Activated CD8-positive, alpha-beta memory T cell treated with anti-CD3 and anti-CD28 coated beads for 36 hours (primary cell): ENCODE results near the gene MEGF6. TPM values are rescaled to one million over a fixed set of nuclear protein-coding genes. Genes with fewer than 3 reads are reported as not detected.

Experiments
- CTCF ChIA-PET: fragments of 350-600 bp; sonication (Branson Sonifier 250); formaldehyde crosslinking; loops from one replicate; lab custom pipeline; 2021; ENCODE audit warnings: antibody characterized with exemption; lab: Charles Lee
- POLR2A ChIA-PET: fragments of 350-600 bp; sonication (Branson Sonifier 250); formaldehyde crosslinking; loops from one replicate; lab custom pipeline; 2021; ENCODE audit warnings: antibody characterized with exemption; lab: Charles Lee
- total RNA-seq, 2 experiments: library from RNA; stranded (reverse); gene quantifications; one replicate each; pipeline ENCODE4 v1.2.3, GENCODE V29; 2021

The MEGF6 gene
- total RNA-seq, 2 experiments from 2014 or later, result 1.3 to 1.6 TPM

DNA sequence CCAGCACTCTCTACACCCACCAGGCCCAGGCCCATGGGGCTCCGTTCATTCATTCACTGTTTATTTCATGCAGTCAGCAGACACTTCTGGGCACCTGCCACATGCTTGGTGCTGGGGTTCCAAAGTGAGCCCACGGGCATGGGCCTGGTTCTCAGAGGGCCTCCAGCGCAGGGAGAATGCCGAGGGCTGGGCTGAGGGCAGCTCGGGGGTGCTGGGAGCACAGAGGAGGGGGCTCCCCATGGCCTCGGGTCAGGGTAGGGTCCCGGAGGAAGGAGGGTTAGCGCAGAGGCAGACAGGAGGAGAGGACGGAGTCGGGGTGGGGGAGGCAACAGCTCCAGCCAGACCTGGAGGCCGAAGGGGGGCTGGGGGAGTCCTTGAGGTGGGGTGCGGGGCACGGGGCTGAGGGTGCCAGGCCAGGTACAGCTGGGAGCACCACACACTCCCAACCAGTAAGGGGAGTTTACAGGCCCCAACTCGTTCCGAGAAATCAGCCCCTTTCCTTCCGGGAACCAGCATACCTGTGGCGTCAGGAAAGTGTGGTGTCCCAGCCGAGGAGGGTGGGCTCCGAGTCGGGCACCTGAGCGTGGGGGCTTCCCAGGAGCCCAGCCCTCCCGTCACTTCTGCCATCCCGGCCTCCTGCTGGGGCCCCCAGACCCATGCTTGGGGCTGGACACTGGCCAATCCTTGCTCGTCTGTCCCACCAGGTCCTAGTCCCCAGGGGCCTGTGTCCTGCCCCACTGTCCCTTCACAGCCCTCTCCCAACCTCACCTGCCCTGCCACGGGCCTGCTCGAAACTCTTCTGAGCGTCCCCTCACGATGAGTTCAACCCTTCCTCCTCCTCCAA is 146.0 kb downstream of the MEGF6 start:
- ChIA-PET POLR2A (no interaction called here), CTCF (no interaction called here)

- CTCF ChIA-PET, result no interaction called here
- POLR2A ChIA-PET, result no interaction called here
Observed at GRCh38 chr1:3464649-3465025, 146.7 kb downstream of the MEGF6 start.

DNA sequence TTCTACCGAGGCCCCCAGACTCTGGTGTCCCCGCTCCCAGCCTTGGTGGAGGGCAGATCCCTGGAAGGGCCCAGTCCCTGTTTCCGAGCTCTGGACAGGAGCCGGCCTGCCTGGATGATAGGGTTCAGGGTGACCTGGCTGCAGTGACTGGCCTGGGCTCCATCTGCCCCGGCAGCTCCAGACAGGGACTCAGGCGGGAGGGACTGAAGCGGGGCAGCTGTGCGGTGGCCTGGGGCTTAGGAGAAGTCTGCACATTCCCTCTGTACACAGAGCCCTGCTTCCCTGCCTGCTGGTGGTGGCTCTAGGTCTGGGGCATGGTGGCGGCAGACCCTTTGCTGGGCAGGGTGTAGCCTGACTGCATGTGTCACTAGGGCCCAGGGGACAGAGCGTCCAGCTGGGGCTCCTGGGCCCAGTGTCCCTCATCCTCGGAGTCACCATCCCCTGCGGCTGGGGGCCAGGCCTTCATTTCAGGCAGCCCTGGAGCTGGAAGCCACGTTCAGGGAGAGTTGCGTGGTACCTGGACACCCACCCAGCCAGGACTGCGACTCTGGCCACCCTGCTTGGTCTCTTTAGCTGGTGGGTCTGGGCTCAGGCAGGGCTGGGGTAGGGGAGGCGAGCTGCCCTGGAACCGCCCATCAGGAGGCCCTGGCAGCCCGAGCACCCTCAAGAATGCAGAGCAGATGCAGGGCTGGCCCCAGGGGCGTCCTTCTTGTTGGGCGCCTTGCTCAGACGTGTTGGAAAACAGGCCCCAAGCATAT is 147.2 kb downstream of the MEGF6 start:
- CTCF ChIA-PET, result interaction anchor here (0.9 kb wide), 1 partner anchor 18 kb away, joined by 3 read pairs; no protein-coding TSS in a partner anchor
- POLR2A ChIA-PET, result no interaction called here

- CTCF ChIA-PET, result interaction anchor here (0.9 kb wide), 1 partner anchor 18 kb away, joined by 3 read pairs; no protein-coding TSS in a partner anchor
- POLR2A ChIA-PET, result no interaction called here
Observed at GRCh38 chr1:3463408-3463863, 147.9 kb downstream of the MEGF6 start.

DNA sequence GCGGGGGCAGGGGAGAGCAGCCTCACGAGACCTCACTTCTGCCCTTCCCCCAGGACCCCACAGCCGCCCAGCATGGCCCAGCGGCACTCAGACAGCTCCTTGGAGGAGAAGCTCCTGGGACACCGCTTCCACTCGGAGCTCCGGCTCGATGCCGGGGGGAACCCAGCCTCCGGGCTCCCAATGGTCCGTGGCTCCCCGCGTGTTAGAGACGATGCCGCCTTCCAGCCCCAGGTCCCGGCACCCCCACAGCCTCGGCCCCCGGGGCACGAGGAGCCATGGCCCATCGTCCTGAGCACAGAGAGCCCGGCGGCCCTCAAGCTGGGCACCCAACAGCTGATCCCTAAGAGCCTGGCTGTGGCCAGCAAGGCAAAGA is 148.3 kb downstream of the MEGF6 start:
- CTCF ChIA-PET, result no interaction called here
- POLR2A ChIA-PET, result no interaction called here

DNA sequence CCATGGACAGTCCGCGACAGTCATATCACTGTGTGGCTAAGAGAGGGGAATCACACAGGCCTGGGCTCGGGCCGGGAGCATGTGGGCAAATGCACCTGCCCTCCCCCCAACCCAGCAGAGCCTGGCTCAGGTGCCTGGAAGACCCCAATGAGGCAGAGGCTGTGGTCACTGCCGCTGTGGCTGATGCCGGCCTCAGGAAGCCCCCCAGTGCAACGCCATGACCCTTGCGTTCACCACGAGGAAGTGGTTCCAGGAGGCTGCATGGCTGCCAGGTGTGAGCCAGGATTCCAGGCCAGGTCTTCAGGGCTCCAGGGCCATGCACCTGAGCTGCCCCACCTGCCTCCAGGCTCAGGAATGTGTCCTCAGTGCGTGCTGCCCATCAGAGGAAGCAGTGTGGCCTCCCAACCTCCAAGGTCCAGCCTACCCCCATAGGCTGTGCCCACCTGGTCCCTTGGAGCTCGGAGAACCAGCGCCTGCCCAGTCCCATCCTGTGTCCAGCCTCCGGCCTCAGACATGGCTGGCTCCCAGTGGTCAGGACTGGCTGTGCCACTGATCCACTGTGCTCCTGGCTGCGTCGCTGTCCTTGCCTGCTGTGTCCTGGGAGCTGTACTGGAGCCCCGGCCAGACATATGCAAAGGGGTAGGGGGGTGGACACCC is 148.8 kb downstream of the MEGF6 start:
- ChIA-PET CTCF (no interaction called here), POLR2A (no interaction called here)

- ChIA-PET POLR2A (no interaction called here), CTCF (no interaction called here)
Observed at GRCh38 chr1:3461934-3462275, 149.4 kb downstream of the MEGF6 start.

DNA sequence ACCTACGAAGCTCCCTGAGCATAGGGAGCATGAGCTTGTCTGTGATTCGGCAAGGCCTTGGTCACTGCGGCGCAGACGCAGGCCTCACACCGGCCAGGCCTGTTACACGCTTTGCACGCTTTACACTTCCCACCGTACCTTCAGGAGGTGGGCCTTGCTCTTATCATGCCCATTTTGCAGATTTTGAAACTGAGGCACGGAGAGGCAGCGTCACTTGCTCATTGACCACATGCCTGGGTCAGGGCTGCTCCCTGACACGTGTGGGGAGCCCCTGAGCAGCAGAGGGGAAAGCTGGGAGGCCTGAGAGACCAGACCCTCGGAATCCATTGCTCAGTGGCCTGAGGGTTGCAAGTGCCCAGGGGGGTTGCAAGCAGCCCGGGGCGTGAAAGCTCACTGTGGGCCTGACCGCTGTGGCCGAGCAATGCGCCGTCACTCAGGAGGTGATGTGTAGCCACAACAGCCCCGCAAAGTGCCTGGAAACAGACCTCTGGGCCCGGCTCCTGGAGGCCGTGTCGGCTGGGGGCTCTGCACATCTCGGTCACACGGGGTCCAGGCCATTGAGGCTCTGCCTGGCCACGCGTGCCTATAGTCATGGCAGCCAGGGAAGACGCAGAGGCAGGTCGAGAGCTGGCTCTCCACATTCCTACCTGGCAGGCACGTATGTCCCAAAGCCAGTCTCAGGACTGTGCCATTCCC is 149.9 kb downstream of the MEGF6 start:
- ChIA-PET POLR2A (no interaction called here), CTCF (no interaction called here)

DNA sequence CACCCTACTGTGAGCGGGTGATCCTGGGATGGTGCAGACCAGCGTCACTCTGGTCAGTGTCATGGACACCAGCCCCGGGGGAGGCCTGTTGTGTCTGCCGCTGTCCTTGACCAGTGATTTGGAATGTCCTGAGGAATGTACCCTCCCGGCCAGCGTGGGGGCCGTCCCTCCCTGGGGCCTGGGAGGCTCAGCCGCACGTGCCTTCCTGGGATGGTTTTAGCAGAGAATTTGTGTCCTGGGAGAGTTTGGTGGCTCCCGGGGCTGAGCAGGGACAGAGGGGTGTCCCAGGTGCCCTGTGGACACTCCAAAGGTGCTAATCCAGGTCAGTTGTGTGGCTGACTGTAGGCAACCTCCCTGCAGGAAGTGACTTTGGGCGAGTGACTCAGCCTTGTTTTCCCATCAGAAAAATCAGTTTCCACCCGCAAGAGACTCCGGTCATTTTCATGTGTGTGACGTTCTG is 150.6 kb downstream of the MEGF6 start:
- ChIA-PET POLR2A (no interaction called here), CTCF (no interaction called here)

- ChIA-PET CTCF (no interaction called here), POLR2A (no interaction called here)
Observed at GRCh38 chr1:3459940-3460671, 151.2 kb downstream of the MEGF6 start.

DNA sequence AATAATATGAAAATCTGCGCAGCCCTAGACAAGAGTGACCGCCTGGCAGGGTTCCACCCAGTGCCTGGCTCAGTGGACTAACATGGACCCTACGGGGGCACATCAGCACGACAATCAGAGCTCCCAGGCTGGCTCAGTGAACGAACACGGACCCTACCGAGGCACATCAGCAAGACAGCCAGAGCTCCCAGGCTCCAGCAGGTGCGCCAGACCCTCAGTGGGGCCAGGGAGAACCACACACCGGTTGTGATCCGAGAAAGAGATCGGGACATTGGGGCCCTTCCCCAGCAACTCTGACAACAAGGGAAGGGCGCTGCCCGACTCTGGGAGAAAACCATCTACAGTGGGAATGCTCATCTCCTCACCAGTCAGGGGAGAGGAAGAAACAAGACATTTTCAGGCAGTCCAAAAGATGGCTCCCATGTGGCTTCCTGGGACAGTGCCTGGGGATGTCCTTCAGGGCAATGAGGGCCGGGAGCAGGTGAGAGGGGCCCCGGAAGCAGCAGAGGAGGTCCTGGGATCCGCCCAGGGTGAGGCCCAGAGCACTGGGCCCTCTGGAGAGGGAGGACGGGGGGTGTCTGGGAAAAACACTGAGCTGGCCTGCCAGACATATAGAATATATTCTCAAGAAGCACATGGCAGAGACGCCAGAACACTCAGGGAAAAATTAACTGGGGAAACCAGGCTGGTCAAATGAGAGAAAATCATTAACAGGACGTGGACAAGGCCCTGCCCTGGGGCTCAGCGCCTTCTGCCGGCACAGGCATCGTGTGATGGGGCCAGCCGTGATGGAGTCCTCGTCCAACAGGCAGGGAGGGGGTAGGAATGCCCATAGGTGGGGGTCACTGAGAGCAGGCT is 152.0 kb downstream of the MEGF6 start:
- ChIA-PET CTCF (interaction anchor here (1.3 kb wide), 1 partner anchor 159 kb away, joined by 3 read pairs; no protein-coding TSS in a partner anchor), POLR2A (no interaction called here)

GRCh38 chr1:3457910-3458883 is 153.1 kb downstream of the MEGF6 start:
- CTCF ChIA-PET, result interaction anchor here (1.3 kb wide), 1 partner anchor 161 kb away, joined by 3 read pairs; no protein-coding TSS in a partner anchor
- POLR2A ChIA-PET, result no interaction called here

GRCh38 chr1:3456964-3457909 is 154.1 kb downstream of the MEGF6 start:
- CTCF ChIA-PET, result interaction anchor here (1.0 kb wide), 1 partner anchor 162 kb away, joined by 3 read pairs; no protein-coding TSS in a partner anchor
- POLR2A ChIA-PET, result no interaction called here

GRCh38 chr1:3456449-3456963 is 154.8 kb downstream of the MEGF6 start:
- ChIA-PET CTCF (interaction anchor here (1.0 kb wide), 1 partner anchor 163 kb away, joined by 3 read pairs; no protein-coding TSS in a partner anchor), POLR2A (no interaction called here)

DNA sequence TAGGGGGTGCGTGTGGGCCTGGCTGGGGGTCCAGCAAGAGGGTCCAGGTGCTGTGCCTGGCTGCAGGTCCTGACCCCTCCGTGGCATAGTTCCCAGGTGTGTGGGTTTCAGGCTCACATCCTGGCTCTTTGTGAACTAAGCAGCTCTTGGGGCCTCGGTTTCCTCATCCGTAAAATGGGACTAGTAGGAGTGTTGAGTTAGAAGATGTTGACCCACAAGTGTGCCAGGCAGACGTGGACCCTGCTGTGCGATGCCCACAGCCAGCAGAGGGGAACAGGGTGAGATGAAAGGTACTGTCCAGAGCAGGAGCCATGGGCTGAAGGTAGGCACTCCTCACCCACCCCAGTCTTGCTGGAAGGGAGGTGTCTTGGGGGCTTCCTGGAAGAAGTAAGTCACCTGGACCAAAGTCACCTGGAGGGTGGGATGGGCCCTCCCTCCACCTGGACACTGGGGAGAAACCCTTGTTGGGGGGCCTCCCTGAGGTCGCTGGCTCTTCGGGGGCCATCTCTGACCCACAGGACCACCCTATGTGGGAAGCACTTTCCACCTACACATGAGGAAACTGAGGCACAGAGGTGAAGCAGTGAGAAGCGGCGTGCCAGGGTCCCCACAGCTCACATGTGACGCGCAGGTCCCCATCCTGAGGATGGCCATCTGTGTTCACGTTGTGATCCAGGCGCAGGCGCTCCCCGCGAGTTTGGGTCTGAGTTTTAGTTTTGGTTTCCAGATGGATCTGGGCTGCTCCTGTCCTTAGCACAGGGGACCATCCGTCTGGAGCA is 155.4 kb downstream of the MEGF6 start:
- ChIA-PET CTCF (no interaction called here), POLR2A (no interaction called here)
